Neutrophil (primary cell): Measurements from ENCODE around the gene CDK10.

Experiments
- H3K27ac ChIP-seq: fragments of 200-600 bp; sonication (generic); 2 replicates; pipeline ENCODE4 v1.5.1; 2016; ENCODE audit warnings: mild to moderate bottlenecking, moderate library complexity
- H3K27me3 ChIP-seq: fragments of 200-600 bp; sonication (generic); 2 replicates; pipeline ENCODE4 v1.6.0; 2016; ENCODE audit warnings: mild to moderate bottlenecking
- H3K36me3 ChIP-seq: fragments of 200-600 bp; sonication (generic); 2 replicates; pipeline ENCODE4 v1.5.1; 2017
- H3K4me1 ChIP-seq, 2 experiments: fragments of 200-600 bp in 1 of 2; sonication (generic) in 1 of 2; 1 replicate in 1 of 2; 2 replicates in 1 of 2; pipeline versions ENCODE4 v1.5.1 to v1.6.1; 2013 to 2016; ENCODE audit warnings: low read depth in 1 of 2, low read length in 1 of 2, mild to moderate bottlenecking in 1 of 2, moderate library complexity in 1 of 2; ENCODE audit not compliant: control insufficient read depth in 1 of 2, insufficient read depth in 1 of 2
- H3K4me3 ChIP-seq, 2 experiments: fragments of 200-600 bp in 1 of 2; sonication (generic) in 1 of 2; 1 replicate in 1 of 2; 2 replicates in 1 of 2; pipeline ENCODE4 v1.5.1; 2013 to 2016; ENCODE audit warnings: low read depth in 1 of 2, low read length in 1 of 2, mild to moderate bottlenecking in 1 of 2, moderate library complexity in 1 of 2
- H3K9me3 ChIP-seq: fragments of 200-600 bp; sonication (generic); 2 replicates; pipeline ENCODE4 v1.5.1; 2016
- TF ChIP-seq, protein P1 (sequence below): fragments of 200-600 bp; sonication (generic); IDR thresholded peaks from 2 replicates; pipeline ENCODE4 v1.5.1; 2016; ENCODE audit warnings: antibody characterized with exemption

The CDK10 gene

DNA sequence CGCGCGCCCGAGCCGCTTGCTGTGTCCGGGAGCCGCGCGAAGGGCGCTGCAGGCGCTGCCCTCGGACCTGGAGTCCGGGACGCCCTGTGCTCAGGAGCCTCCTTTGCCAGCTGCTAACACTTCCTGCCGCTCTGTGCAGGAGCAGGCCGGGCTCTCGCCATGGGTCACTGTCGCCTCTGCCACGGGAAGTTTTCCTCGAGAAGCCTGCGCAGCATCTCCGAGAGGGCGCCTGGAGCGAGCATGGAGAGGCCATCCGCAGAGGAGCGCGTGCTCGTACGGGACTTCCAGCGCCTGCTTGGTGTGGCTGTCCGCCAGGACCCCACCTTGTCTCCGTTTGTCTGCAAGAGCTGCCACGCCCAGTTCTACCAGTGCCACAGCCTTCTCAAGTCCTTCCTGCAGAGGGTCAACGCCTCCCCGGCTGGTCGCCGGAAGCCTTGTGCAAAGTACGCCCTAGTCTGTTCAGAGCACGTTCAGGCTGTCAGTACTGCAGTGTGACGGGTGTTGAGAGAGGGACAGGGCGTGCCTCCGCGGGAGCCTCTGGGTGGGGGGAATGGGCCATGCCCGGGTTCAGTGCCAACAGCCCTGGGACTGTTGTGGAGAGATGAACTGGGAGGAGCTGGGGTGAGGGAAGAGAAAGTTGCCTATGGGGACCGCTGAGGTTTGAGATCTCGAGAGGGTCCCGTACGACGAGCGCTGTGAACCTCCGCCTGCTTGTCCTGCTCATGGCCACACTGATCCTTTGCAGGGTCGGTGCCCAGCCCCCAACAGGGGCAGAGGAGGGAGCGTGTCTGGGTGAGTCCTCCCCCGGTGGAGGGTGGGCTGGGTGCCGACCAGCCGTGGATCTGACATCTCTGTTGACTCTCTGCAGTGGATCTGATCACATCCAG, 36.1 kb downstream of the CDK10 start:
- Histone ChIP-seq H3K9me3 (no peaks in the 10 kb centered on the region), H3K36me3 (peaks cover 52% of the 10 kb centered on the region), H3K4me1 (peaks cover 55 to 61% of the 10 kb centered on the region in 2 experiments), H3K27ac (peak overlapping the region; percentile 100), H3K4me3 (peak overlapping the region; percentile 86 to 96), H3K27me3 (no peaks in the 10 kb centered on the region)
- TF ChIP-seq, protein P1, sequence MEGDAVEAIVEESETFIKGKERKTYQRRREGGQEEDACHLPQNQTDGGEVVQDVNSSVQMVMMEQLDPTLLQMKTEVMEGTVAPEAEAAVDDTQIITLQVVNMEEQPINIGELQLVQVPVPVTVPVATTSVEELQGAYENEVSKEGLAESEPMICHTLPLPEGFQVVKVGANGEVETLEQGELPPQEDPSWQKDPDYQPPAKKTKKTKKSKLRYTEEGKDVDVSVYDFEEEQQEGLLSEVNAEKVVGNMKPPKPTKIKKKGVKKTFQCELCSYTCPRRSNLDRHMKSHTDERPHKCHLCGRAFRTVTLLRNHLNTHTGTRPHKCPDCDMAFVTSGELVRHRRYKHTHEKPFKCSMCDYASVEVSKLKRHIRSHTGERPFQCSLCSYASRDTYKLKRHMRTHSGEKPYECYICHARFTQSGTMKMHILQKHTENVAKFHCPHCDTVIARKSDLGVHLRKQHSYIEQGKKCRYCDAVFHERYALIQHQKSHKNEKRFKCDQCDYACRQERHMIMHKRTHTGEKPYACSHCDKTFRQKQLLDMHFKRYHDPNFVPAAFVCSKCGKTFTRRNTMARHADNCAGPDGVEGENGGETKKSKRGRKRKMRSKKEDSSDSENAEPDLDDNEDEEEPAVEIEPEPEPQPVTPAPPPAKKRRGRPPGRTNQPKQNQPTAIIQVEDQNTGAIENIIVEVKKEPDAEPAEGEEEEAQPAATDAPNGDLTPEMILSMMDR, result no peak

DNA sequence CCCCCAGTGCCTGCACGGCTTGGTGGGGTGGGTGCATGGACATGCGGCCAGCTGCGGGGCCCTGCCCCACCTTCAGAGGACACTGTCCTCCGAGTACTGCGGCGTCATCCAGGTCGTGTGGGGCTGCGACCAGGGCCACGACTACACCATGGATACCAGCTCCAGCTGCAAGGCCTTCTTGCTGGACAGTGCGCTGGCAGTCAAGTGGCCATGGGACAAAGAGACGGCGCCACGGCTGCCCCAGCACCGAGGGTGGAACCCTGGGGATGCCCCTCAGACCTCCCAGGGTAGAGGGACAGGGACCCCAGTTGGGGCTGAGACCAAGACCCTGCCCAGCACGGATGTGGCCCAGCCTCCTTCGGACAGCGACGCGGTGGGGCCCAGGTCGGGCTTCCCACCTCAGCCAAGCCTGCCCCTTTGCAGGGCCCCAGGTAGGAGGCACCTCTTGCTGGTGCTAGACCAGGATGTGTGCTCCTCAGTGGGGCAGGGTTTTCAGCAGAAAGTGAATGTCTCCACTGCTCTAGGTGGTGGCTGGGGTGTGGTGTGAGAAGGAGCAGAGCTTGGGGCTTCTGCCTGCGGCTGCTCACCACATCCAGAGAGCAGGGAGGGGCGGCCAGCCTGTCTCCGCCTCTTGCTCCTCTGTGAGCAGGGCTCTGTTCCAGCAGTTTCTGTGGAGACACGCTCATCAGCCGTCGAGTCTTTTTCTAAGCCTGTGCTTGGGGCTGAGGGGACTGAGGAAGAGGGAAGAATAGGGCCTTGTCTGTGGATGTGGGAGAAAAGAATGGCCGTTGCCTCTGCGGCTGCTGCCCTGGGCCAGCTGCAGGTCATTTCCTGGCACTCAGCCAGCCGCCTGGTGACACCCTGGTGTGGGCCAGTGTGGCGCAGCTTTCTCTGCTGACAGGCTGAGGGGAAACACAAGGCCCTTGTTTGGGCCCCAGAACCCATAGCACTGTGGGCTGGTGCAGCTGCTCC, 37.1 kb downstream of the CDK10 start:
- peaks cover 46 to 52% of the 10 kb centered on the region in 2 experiments for H3K4me1 ChIP-seq

DNA sequence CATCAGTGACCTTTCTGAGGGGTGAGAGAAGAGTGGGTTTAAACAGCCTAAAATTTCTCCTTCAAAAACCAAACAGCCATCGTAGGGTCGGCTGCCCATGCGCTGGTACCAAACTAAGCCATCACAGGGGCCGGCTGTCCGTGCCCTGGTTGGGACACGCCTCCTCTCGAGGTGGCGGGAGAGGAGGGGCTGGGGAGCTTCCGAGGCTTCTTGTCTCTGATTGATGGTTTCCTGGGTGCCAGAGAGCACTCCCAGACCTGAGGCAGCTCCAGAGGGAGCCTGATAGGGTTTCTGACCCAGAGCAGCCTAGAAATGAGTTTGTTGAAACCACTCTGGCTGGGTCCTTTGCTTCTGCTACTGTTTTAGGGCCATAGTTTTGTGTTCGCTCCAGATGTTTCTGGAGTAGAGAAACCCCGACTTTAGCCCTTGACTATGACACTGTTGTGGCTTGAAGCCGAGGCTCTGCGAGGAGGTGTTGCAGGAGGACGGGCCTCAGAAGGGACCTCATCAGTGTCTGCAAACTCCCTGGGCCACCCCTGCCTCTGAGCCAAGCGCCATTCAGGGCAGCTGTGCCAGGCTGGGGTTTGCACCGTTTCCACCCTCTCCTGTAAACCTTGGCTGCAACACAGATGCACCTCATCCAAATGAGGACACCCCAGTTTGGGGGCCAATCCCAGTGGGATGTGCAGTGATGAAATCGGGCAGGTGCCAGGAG, 41.1 kb downstream of the CDK10 start:
- H3K4me1 ChIP-seq, result peaks cover 22 to 29% of the 10 kb centered on the region in 2 experiments
- peaks cover 100% of the 10 kb centered on the region for H3K36me3 ChIP-seq
- TF ChIP-seq, protein P1, result no peak
- peak overlapping the region; percentile 42 for H3K27ac ChIP-seq
- no peaks in the 10 kb centered on the region for H3K27me3 ChIP-seq
- no peak overlapping the region for H3K4me3 ChIP-seq
- H3K9me3 ChIP-seq, result no peaks in the 10 kb centered on the region

More for the DNA sequence above, 37.1 kb downstream of the CDK10 start:
- H3K9me3 ChIP-seq, result no peaks in the 10 kb centered on the region
- H3K4me3 ChIP-seq, result peak overlapping the region; percentile 86 to 96
- peaks cover 61% of the 10 kb centered on the region for H3K36me3 ChIP-seq
- peak overlapping the region; percentile 100 for H3K27ac ChIP-seq
- TF ChIP-seq, protein P1, result no peak
- H3K27me3 ChIP-seq, result no peaks in the 10 kb centered on the region

- Histone ChIP-seq H3K36me3 (peaks cover 100% of the 10 kb centered on the region), H3K27me3 (no peaks in the 10 kb centered on the region), H3K4me1 (peaks cover 4 to 12% of the 10 kb centered on the region in 2 experiments), H3K9me3 (no peaks in the 10 kb centered on the region), H3K27ac (peak overlapping the region; percentile 33), H3K4me3 (no peak overlapping the region)
- TF ChIP-seq, protein P1, result no peak
Observed at GRCh38 chr16:89729293-89729692, 42.8 kb downstream of the CDK10 start.
